ENCODE data around the gene ZNF284.

The ZNF284 gene

GRCh38 chr19:44069415-44069814 is 2.5 kb upstream of the ZNF284 start:
- POLR2A ChIA-PET = no interaction called here
- DNase-seq (ENCODE audit: extremely low spot score) = no peak
- TF ChIP-seq CTBP1 (IDR thresholded peaks at IDR 0.05; ENCODE audit: borderline replicate concordance) = no peak
- TF ChIP-seq ARNT (IDR thresholded peaks at IDR 0.05) = no peak
- TF ChIP-seq FOXM1 (IDR thresholded peaks at IDR 0.05; ENCODE audit: borderline replicate concordance) = no peak
- TF ChIP-seq FOXA1 (IDR thresholded peaks at IDR 0.05) = no peak
- TF ChIP-seq, protein P1, sequence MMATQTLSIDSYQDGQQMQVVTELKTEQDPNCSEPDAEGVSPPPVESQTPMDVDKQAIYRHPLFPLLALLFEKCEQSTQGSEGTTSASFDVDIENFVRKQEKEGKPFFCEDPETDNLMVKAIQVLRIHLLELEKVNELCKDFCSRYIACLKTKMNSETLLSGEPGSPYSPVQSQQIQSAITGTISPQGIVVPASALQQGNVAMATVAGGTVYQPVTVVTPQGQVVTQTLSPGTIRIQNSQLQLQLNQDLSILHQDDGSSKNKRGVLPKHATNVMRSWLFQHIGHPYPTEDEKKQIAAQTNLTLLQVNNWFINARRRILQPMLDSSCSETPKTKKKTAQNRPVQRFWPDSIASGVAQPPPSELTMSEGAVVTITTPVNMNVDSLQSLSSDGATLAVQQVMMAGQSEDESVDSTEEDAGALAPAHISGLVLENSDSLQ (IDR thresholded peaks at IDR 0.05) = no peak
- no peak for TF ChIP-seq HDGF (IDR thresholded peaks at IDR 0.05; ENCODE audit: borderline replicate concordance)
- TF ChIP-seq L3MBTL2 (conservative IDR thresholded peaks at IDR 0.05) = no peak
- TF ChIP-seq BHLHE40 (IDR thresholded peaks at IDR 0.05; ENCODE audit: borderline replicate concordance) = no peak
- TF ChIP-seq LEF1 (IDR thresholded peaks at IDR 0.05; ENCODE audit: borderline replicate concordance) = no peak
- TF ChIP-seq NFRKB (IDR thresholded peaks at IDR 0.05) = no peak
- no peak for TF ChIP-seq TARDBP (IDR thresholded peaks at IDR 0.05)
- TF ChIP-seq SP1 (IDR thresholded peaks at IDR 0.05) = no peak
- no peak for TF ChIP-seq FOXK2 (IDR thresholded peaks at IDR 0.05)
- no peak for TF ChIP-seq ZNF384 (IDR thresholded peaks at IDR 0.05)
- TF ChIP-seq ELF4 (IDR thresholded peaks at IDR 0.05) = no peak
- TF ChIP-seq SUZ12 (IDR thresholded peaks at IDR 0.05) = no peak
- CTCF ChIA-PET = no interaction called here

GRCh38 chr19:44072543-44073401 is 813 bp downstream of the ZNF284 start:
- ChIA-PET CTCF (no interaction called here), POLR2A (interaction anchor here (0.6 to 1.4 kb wide), 2 partner anchors 86 to 122 kb away, joined by 3 to 4 read pairs; partner anchors contain the start of gene ZNF221)
- TF ChIP-seq TARDBP (IDR thresholded peaks at IDR 0.05) = no peak
- no peak for TF ChIP-seq ELF4 (IDR thresholded peaks at IDR 0.05)
- no peak for DNase-seq (ENCODE audit: extremely low spot score)

- ChIA-PET POLR2A (no interaction called here), CTCF (interaction anchor here (0.6 kb wide), 1 partner anchor 148 kb away, joined by 6 read pairs; no protein-coding TSS in a partner anchor)
- TF ChIP-seq L3MBTL2 (conservative IDR thresholded peaks at IDR 0.05) (no peak), NFRKB (IDR thresholded peaks at IDR 0.05) (no peak), FOXM1 (IDR thresholded peaks at IDR 0.05; ENCODE audit: borderline replicate concordance) (no peak), LEF1 (IDR thresholded peaks at IDR 0.05; ENCODE audit: borderline replicate concordance) (no peak), SUZ12 (IDR thresholded peaks at IDR 0.05) (no peak), ARNT (IDR thresholded peaks at IDR 0.05) (no peak), TARDBP (IDR thresholded peaks at IDR 0.05) (no peak), HDGF (IDR thresholded peaks at IDR 0.05; ENCODE audit: borderline replicate concordance) (no peak), FOXK2 (IDR thresholded peaks at IDR 0.05) (no peak), CTBP1 (IDR thresholded peaks at IDR 0.05; ENCODE audit: borderline replicate concordance) (no peak), SP1 (IDR thresholded peaks at IDR 0.05) (no peak), FOXA1 (IDR thresholded peaks at IDR 0.05) (no peak), ZNF384 (IDR thresholded peaks at IDR 0.05) (no peak), BHLHE40 (IDR thresholded peaks at IDR 0.05; ENCODE audit: borderline replicate concordance) (no peak), ELF4 (IDR thresholded peaks at IDR 0.05) (no peak)
- TF ChIP-seq, protein P1 (IDR thresholded peaks at IDR 0.05) = no peak
- no peak for DNase-seq (ENCODE audit: extremely low spot score)
Measured at GRCh38 chr19:44076325-44076724, 4.4 kb downstream of the ZNF284 start.

DNA sequence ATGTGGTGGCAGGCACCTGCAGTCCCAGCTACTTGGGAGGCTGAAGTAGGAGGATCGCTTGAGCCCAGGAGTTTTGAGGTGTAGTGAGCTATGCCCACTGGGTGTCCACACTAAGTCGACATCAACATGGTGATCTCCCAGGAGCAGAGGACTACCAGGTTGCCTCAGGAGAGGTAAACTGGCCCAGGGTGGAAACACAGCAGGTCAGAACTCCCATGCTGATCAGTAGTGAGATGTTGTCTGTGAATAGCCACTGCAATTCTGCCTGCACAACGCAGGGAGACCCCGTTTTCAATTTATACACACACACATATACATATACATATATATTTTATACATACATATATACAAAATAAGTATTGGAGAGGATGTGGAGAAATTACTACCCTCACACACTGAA is 20.1 kb downstream of the ZNF284 start:
- DNase-seq (ENCODE audit: extremely low spot score) = no peak
- CTCF ChIA-PET = no interaction called here
- POLR2A ChIA-PET = interaction anchor here (1.1 kb wide), 1 partner anchor 72 kb away, joined by 4 read pairs; the partner anchor contains the start of gene ZNF226
- TF ChIP-seq LEF1 (IDR thresholded peaks at IDR 0.05; ENCODE audit: borderline replicate concordance) (no peak), HDGF (IDR thresholded peaks at IDR 0.05; ENCODE audit: borderline replicate concordance) (no peak), FOXA1 (IDR thresholded peaks at IDR 0.05) (no peak), ZNF384 (IDR thresholded peaks at IDR 0.05) (no peak), ARNT (IDR thresholded peaks at IDR 0.05) (no peak), ELF4 (IDR thresholded peaks at IDR 0.05) (no peak)
- TF ChIP-seq, protein P1 (IDR thresholded peaks at IDR 0.05) = no peak

GRCh38 chr19:44093931-44094765 is 22.2 kb downstream of the ZNF284 start, which contains the start of gene ZNF224:
ZNF224 (plus strand) TSS chr19:44094361; CDS start chr19:44097874, 3,513 bp downstream.
- TF ChIP-seq SUZ12 (IDR thresholded peaks at IDR 0.05) (peak; percentile 38; the same call in 1 of the 2 replicates), ZNF384 (IDR thresholded peaks at IDR 0.05) (no peak), ELF4 (IDR thresholded peaks at IDR 0.05) (0 out of 2 replicates have a peak, but pooled peaks have one; percentile 26)
- CTCF ChIA-PET = no interaction called here
- DNase-seq (ENCODE audit: extremely low spot score) = peak; percentile 86
- POLR2A ChIA-PET = interaction anchor here (0.5 to 2.2 kb wide), 9 partner anchors 8 to 406 kb away, joined by 3 to 8 read pairs (median 3); partner anchors contain the start of genes ZNF180, ZNF223, ZNF226 and ZNF230

- TF ChIP-seq ARNT (IDR thresholded peaks at IDR 0.05) (no peak), SUZ12 (IDR thresholded peaks at IDR 0.05) (no peak), SP1 (IDR thresholded peaks at IDR 0.05) (no peak), ELF4 (IDR thresholded peaks at IDR 0.05) (no peak), LEF1 (IDR thresholded peaks at IDR 0.05; ENCODE audit: borderline replicate concordance) (no peak), BHLHE40 (IDR thresholded peaks at IDR 0.05; ENCODE audit: borderline replicate concordance) (no peak), CTBP1 (IDR thresholded peaks at IDR 0.05; ENCODE audit: borderline replicate concordance) (no peak), FOXK2 (IDR thresholded peaks at IDR 0.05) (no peak), FOXM1 (IDR thresholded peaks at IDR 0.05; ENCODE audit: borderline replicate concordance) (no peak), TARDBP (IDR thresholded peaks at IDR 0.05) (no peak)
- TF ChIP-seq, protein P1 (IDR thresholded peaks at IDR 0.05) = no peak
- ChIA-PET CTCF (no interaction called here), POLR2A (no interaction called here)
- no peak for DNase-seq (ENCODE audit: extremely low spot score)
Measured at GRCh38 chr19:44107751-44108150, 35.8 kb downstream of the ZNF284 start.
